Measurements from ENCODE around the gene PDE6H.

PDE6H gene

DNA sequence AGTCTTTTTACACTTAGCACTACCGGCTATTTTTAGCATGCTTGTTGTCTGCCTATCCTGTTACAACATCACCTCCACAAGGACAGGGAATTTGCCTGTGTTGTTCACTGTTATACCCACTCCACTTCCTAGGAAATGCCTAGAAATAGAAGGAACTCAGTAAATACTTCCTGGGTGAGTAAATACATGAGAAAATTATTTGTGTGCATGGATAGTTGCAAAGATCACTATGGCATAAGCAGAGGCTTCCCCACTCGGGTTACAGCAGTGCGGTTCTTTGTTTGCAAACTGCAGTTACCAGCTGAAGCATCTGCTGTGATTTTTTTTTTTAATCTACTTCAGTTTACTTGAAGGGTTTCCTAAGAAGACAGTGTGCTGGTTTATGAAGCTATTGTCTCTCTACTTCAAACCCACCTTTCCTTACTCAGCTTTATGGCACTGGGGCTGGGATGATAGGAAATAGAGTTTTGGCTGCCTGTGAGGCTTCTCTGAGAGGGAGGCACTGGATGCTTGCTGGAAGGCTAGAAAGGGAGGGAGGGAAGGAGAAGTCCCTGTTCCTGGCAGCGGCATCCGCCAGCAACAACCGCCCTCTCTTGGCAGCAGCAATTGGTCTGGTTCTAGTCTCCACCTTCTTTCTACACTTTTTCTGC is 29.0 kb downstream of the PDE6H start:
- no peak for DNase-seq (ENCODE audit: low spot score)

DNA sequence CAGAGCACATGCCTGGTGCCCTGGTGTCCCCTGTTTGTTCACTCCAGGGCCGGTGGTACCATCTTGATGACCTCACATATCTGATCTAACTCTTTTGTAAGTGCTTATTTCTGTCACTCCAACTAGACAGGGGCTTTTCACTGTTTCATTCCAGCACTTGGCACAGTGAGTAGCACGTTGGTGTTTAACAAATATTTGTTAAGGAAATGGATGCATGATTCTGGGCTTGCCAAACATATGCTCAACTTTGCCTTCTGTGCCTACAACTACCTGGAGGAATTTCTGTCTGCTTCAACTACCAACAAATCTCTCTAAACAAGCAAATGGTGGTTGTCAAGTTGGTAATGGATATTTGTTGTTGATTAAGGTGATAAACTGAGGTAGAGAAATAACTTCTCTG is 31.6 kb downstream of the PDE6H start:
- DNase-seq (ENCODE audit: low spot score), result no peak

DNA sequence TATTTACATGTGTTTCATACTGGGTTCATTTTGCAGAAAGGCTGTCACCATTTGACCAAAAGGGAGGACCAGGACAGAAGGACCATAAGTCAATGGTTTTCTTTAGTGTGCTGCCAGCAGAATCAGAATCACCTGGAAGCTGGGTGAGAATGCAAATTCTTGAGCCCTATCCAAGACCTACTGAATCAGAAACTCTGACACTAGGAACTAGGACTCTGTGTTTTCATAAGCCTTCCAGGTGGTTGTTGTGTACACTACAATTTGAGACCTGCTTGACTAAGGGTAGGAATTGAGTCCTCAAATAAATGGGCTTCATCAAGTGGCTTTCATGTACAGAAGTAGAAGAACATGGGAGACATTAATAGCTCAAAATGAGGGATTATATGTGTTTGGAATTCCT is 32.2 kb downstream of the PDE6H start:
- DNase-seq (ENCODE audit: low spot score), result no peak

DNA sequence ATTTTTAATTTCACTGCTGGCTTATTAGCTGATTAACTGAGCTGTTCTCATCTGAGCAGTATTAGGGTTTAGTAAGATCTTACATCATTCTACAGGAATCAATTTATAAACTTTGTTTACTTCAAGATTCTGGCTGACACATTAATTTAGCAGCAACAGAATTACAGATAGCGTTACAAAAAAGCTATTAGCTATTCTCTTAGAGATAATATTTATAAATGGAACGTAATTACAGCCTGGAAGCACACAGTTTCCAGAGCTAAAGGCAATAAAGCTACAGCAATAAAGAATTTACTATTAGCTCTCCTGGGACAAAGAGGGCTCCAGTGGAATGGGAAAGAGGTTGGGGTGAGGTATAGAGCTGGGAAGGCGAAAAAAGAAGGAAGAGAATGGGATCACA is 34.7 kb downstream of the PDE6H start:
- no peak for DNase-seq (ENCODE audit: low spot score)

DNA sequence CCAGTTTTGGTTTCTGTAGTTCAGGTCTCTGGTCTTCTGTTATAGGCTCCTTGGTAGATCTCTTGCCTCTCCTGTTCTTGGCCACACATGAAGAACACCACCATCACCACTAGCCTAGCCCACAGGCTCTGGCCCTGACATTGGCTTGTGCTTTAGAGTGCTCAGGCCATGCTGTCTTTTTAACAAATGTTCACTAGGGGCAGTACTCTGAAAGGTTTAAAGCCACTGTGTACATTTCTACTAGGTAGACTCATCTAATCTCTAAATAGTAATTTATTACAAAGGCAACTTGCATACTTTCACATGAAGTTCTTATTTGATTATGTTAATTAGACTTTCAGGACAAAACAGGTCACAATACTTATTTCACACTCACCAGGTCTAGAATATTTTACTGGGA is 38.3 kb downstream of the PDE6H start:
- no peak for DNase-seq (ENCODE audit: low spot score)

DNA sequence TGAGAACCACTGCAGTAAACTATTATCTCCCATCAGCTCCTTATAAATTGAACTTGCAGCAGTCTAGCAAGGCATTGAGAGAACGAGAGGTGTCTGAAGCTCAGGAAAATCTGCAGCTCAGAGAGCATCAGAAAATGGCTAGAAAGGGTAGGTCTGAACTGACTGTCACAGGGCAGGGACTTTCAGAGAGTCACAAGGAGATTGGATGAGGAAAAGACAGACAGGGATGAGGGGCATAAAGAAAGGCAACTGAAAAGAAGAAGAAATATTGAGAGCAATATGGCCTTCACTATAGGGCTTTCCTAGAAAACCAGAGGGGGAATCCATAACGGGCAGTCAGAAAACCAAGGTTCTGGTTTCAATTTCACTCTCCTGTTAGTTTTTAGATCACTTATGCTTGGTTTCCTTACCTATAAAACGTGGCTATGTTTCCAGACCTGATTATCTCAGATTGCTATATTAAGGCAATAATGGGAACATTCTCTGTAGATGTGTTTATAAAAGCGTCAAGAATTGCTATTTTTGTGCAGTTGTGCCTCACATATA is 40.9 kb downstream of the PDE6H start:
- DNase-seq (ENCODE audit: low spot score), result no peak

DNA sequence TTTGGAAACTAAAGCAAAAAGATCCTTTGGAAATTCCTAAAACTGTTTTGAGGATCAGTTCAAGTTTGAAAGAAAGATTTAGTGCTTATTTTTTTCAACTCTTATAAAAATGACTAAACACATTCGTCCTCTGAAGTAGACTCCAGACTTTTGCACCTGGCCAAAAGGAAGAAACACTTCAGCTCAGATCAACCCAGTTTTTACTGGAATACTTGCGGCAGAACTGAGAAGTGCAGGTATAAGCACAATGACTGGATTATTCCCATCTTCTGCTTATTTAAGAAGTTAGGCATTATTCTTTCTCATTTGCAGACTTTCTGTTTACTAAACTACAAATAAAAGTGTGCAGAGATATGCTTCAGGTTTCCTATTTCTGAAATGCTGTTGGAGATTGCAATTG is 41.9 kb downstream of the PDE6H start:
- DNase-seq (ENCODE audit: low spot score), result no peak

DNA sequence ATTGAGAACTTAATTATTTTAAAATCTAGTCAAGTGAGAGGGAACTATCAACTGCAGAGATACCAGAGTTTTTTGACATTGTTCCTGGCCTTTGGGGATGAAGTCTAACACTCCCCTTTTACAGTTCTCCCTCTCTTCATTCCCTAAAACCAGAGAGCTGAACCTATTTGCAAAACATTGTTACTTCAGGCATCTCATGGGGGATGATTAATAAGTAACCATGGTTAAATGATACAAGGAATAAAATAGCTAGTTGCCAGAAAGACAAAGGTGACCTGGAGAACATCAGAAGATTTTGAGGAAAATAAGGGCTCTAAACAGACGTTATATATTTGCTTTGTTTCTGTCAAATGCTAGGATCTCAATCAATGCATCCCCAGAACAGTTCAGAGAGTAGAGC is 42.3 kb downstream of the PDE6H start:
- DNase-seq (ENCODE audit: low spot score), result no peak

DNA sequence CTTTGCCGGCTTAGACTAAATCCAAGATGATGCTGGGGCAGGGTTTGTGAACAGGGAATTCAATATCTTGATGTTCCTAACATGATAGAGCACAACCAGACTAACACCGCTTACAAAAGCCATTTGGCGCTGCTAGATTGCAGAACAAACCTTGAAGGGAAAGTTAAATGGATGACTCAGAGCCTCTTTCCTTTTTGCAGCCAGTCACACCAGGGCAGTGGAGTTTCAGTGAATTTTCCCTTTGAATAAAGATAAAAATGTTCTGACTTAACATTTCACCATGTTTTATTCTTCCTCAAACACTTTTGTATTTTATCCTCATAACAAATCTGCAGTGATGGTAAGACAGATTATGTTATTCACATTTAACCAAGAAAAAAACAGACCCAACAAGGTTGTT is 47.3 kb downstream of the PDE6H start:
- DNase-seq (ENCODE audit: low spot score), result no peak

All from CD4-positive, alpha-beta T cell treated with Interleukin-15 for 4 hours (primary cell).